Spleen (tissue), 11 donors: Measurements from ENCODE around the gene ARHGEF10L. TPM values are rescaled to one million over a fixed set of nuclear protein-coding genes. Genes with fewer than 3 reads are reported as not detected.

Experiments used
- DNase-seq: peaks from one replicate; pipeline ENCODE4 v3.0.0-alpha.2; 2020
- H3K27ac ChIP-seq, 8 donors: fragments of 200-600 bp; sonication (generic) in 7 of 8; 1 replicate in 4 of 8; 2 replicates in 4 of 8; pipeline versions ENCODE4 v1.5.0 to v1.8.0; 2016 to 2021; ENCODE audit warnings: inconsistent platforms in 4 of 8, mild to moderate bottlenecking in 4 of 8, moderate library complexity in 1 of 8
- H3K27me3 ChIP-seq, 7 donors: fragments of 200-600 bp; sonication (generic) in 6 of 7; replicated peaks in 1 of 7; 1 replicate in 4 of 7; 2 replicates in 3 of 7; pipeline versions ENCODE4 v1.5.0 to v1.8.0; 2016 to 2021; ENCODE audit warnings: inconsistent platforms in 3 of 7, mild to moderate bottlenecking in 1 of 7
- H3K36me3 ChIP-seq, 6 donors: fragments of 200-600 bp; sonication (generic) in 5 of 6; 1 replicate in 4 of 6; 2 replicates in 2 of 6; pipeline versions ENCODE4 v1.5.0 to v1.8.0; 2016 to 2021; ENCODE audit warnings: inconsistent platforms in 2 of 6
- H3K4me1 ChIP-seq, 6 donors: fragments of 200-600 bp; sonication (generic) in 5 of 6; 1 replicate in 3 of 6; 2 replicates in 3 of 6; pipeline versions ENCODE4 v1.5.0 to v1.8.0; 2016 to 2021; ENCODE audit warnings: inconsistent platforms in 3 of 6
- H3K4me3 ChIP-seq, 8 donors: fragments of 200-600 bp; sonication (generic) in 7 of 8; 1 replicate in 4 of 8; 2 replicates in 4 of 8; pipeline versions ENCODE4 v1.5.0 to v1.8.0; 2016 to 2021; ENCODE audit warnings: inconsistent platforms in 4 of 8, mild to moderate bottlenecking in 4 of 8, moderate library complexity in 2 of 8
- H3K9me3 ChIP-seq, 8 donors: fragments of 200-600 bp; sonication (generic) in 7 of 8; 1 replicate in 4 of 8; 2 replicates in 4 of 8; pipeline versions ENCODE4 v1.5.0 to v1.8.0; 2016 to 2021; ENCODE audit warnings: inconsistent platforms in 4 of 8
- POLR2A ChIP-seq, 3 donors: fragments of 450-650 bp; IDR thresholded peaks; one replicate each; pipeline ENCODE4 v1.5.1; 2017; ENCODE audit warnings: antibody characterized with exemption in 3 of 3, mild to moderate bottlenecking in 1 of 3
- POLR2AphosphoS5 ChIP-seq, 3 donors: sonication (generic); formaldehyde crosslinking; IDR thresholded peaks; one replicate each; pipeline ENCODE4 v1.5.1; 2017; ENCODE audit warnings: antibody characterized with exemption in 3 of 3
- WGBS, 5 donors: extraction: QIAGEN DNeasy Blood & Tissue Kit in 3 of 5; methylation state at CpG; one replicate each; pipeline versions ENCODE4 v1.1.5 to v1.1.7; 2013 to 2018; 5-methylcytosine and 5-hydroxymethylcytosine counted together
- intact Hi-C: fragments of 100-400 bp; cut with DNase I; formaldehyde crosslinking; loops from one replicate; pipeline ENCODE4 v1.15.0; 2023; ENCODE audit warnings: low total_unique reads
- polyA plus RNA-seq, 3 donors: library from polyadenylated mRNA; stranded (reverse); fragments of 200-250 nt; gene quantifications; one replicate each; pipeline ENCODE4 v1.2.1, GENCODE V29; 2013
- total RNA-seq, 7 donors: library from RNA; depleted of rRNA in 3 of 7; stranded (reverse); fragments of >200 nt in 3 of 7; fragmentation: NEBNext Ultra II Directional in 4 of 7; extraction: Animal tissue kit (Norgen Biotek cat#: 25700) in 4 of 7; gene quantifications; one replicate each; pipeline versions ENCODE4 v1.1.0 to v1.2.1, GENCODE V29; 2016 to 2021
- TF ChIP-seq, protein P1 (sequence below), 11 experiments: fragments of 200-600 bp in 7 of 11; fragments of 450-650 bp in 4 of 11; sonication (generic) in 4 of 11; IDR thresholded peaks in 8 of 11; conservative IDR thresholded peaks in 3 of 11; 1 replicate in 7 of 11; 2 replicates in 4 of 11; pipeline versions ENCODE4 v1.4.0 to v1.8.0; 2016 to 2021; ENCODE audit warnings: antibody characterized with exemption in 11 of 11, inconsistent platforms in 4 of 11, mild to moderate bottlenecking in 1 of 11
- donor health status: healthy with polysubstance abuse.
- donor health status: DM: no; HTN: no; CAD: no; lungs with moderate emphysema.
- donor health status: DM: no; HTN: no; CAD: no.
- donor health status: Bipolar disorder and iron deficiency.
- donor health status: healthy.
- donor health status: DM: no; HTN: no; CAD: no.
- donor health status: DM: yes; HTN: yes; CAD: no.

The ARHGEF10L gene
- total and polyA plus RNA-seq, 10 donors: 10.0 to 40.9 (median 21.4) TPM

GRCh38 chr1:17605582-17606344, 66.3 kb downstream of the ARHGEF10L start:
- WGBS, 5 donors: 71 to 85% (median 75%) methylated on average over 11 to 15 of the region's 15 CpGs
- no peaks in the 10 kb centered on the region for H3K9me3 ChIP-seq
- intact Hi-C loops: no loop called here
- no peak overlapping the region for H3K4me3 ChIP-seq
- H3K27me3 ChIP-seq: peaks cover 0 to 9% (median 0%) of the 10 kb centered on the region in 7 donors
- no peak for DNase-seq
- H3K27ac ChIP-seq: peak overlapping the region in 3 of 8 donors; percentile 17 to 28 (median 28)
- H3K4me1 ChIP-seq: peaks cover 0 to 19% (median 1%) of the 10 kb centered on the region in 6 donors
- H3K36me3 ChIP-seq: peaks cover 0 to 55% (median 6%) of the 10 kb centered on the region in 6 donors
- TF ChIP-seq, protein P1, sequence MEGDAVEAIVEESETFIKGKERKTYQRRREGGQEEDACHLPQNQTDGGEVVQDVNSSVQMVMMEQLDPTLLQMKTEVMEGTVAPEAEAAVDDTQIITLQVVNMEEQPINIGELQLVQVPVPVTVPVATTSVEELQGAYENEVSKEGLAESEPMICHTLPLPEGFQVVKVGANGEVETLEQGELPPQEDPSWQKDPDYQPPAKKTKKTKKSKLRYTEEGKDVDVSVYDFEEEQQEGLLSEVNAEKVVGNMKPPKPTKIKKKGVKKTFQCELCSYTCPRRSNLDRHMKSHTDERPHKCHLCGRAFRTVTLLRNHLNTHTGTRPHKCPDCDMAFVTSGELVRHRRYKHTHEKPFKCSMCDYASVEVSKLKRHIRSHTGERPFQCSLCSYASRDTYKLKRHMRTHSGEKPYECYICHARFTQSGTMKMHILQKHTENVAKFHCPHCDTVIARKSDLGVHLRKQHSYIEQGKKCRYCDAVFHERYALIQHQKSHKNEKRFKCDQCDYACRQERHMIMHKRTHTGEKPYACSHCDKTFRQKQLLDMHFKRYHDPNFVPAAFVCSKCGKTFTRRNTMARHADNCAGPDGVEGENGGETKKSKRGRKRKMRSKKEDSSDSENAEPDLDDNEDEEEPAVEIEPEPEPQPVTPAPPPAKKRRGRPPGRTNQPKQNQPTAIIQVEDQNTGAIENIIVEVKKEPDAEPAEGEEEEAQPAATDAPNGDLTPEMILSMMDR (IDR thresholded peaks at IDR 0.05 in 8 of 11, conservative IDR thresholded peaks at IDR 0.05 in 3 of 11): no peak

- Histone ChIP-seq H3K27me3 (peaks cover 0 to 9% (median 0%) of the 10 kb centered on the region in 7 donors), H3K9me3 (no peaks in the 10 kb centered on the region), H3K4me1 (peaks cover 0 to 19% (median 2%) of the 10 kb centered on the region in 6 donors), H3K36me3 (peaks cover 0 to 55% (median 6%) of the 10 kb centered on the region in 6 donors), H3K4me3 (no peak overlapping the region), H3K27ac (peak overlapping the region in 1 of 8 donors; percentile 28)
- 49 to 67% (median 49%) methylated on average over 12 to 14 of the region's 14 CpGs for WGBS, 5 donors
- intact Hi-C loops: loop anchor here (1.0 kb wide), 1 partner anchor 105 kb away; no protein-coding TSS in a partner anchor
- DNase-seq: no peak
- TF ChIP-seq POLR2AphosphoS5 (IDR thresholded peaks at IDR 0.05) (no peak), POLR2A (IDR thresholded peaks at IDR 0.05) (no peak)
- TF ChIP-seq, protein P1 (IDR thresholded peaks at IDR 0.05 in 8 of 11, conservative IDR thresholded peaks at IDR 0.05 in 3 of 11): peak in 10 of 11 experiments; percentile 53 to 88 (median 81)
Observed at GRCh38 chr1:17606826-17607440, 67.4 kb downstream of the ARHGEF10L start.

- Histone ChIP-seq H3K27ac (no peak overlapping the region), H3K4me3 (no peak overlapping the region), H3K4me1 (peaks cover 0 to 19% (median 2%) of the 10 kb centered on the region in 6 donors), H3K36me3 (peaks cover 0 to 55% (median 6%) of the 10 kb centered on the region in 6 donors), H3K27me3 (peaks cover 0 to 8% (median 0%) of the 10 kb centered on the region in 7 donors), H3K9me3 (no peaks in the 10 kb centered on the region)
- intact Hi-C loops: loop anchor here (1.0 kb wide), 1 partner anchor 106 kb away; no protein-coding TSS in a partner anchor
- WGBS, 5 donors: 89 to 96% (median 91%) methylated on average over 30 to 34 of the region's 34 CpGs
- no peak for DNase-seq
- TF ChIP-seq, protein P1 (IDR thresholded peaks at IDR 0.05 in 8 of 11, conservative IDR thresholded peaks at IDR 0.05 in 3 of 11): no peak
- TF ChIP-seq POLR2A (IDR thresholded peaks at IDR 0.05) (no peak), POLR2AphosphoS5 (IDR thresholded peaks at IDR 0.05) (no peak)
Observed at GRCh38 chr1:17607644-17608581, 68.4 kb downstream of the ARHGEF10L start.
